ENCODE measurements around the gene SLC35E4.

Gene SLC35E4

DNA sequence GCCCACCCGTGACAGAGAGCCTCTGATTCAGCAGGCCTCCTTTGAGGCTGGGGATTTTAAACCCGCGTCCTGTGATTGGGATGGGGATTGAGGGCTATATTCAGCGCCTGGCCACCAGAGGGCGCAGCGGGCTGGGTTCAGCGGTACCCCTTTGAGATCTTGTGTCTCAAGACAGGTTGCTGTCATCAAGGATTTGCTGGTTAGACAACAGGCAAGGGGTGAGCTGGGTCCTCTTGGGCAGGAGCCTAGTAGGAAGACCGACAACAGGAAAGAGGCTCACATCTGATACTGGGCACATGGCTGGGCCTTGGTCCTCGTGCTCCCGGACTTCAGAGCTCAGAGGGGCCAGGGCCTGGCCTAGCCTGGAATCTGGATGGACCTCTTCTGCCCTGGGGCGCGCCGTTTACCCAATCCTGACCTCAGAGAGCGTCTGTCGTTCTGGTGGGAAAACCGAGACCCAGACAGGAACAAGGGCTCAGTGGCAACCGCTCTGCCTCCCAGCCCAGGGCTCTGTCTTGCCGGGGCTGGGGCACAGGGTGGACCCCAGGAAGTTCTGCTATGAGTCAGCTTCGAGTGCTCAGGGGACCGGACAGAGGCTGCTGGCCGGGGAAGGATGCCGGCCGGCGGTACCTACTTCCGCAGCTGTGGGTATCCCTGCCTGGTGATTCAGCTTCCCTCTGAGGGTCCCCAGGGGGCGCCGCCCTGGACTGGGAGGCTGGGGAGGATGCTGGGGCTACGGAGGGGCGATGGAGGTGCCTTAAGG lies 929 bp upstream of the SLC35E4 start:
- TF ChIP-seq, protein P1, sequence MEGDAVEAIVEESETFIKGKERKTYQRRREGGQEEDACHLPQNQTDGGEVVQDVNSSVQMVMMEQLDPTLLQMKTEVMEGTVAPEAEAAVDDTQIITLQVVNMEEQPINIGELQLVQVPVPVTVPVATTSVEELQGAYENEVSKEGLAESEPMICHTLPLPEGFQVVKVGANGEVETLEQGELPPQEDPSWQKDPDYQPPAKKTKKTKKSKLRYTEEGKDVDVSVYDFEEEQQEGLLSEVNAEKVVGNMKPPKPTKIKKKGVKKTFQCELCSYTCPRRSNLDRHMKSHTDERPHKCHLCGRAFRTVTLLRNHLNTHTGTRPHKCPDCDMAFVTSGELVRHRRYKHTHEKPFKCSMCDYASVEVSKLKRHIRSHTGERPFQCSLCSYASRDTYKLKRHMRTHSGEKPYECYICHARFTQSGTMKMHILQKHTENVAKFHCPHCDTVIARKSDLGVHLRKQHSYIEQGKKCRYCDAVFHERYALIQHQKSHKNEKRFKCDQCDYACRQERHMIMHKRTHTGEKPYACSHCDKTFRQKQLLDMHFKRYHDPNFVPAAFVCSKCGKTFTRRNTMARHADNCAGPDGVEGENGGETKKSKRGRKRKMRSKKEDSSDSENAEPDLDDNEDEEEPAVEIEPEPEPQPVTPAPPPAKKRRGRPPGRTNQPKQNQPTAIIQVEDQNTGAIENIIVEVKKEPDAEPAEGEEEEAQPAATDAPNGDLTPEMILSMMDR (IDR thresholded peaks at IDR 0.05; ENCODE audit: low read depth, low read length, poor library complexity, severe bottlenecking) = peak; percentile 94
- TF ChIP-seq EZH2phosphoT487 (IDR thresholded peaks at IDR 0.05; ENCODE audit: borderline replicate concordance, low read length) = no peak
- Histone ChIP-seq H3K36me3 (ENCODE audit: control insufficient read depth, low read length) (no peaks in the 10 kb centered on the region), H3K9me2 (replicated peaks; ENCODE audit: control insufficient read depth, low read length) (no peaks in the 10 kb centered on the region), H4K20me1 (ENCODE audit: control insufficient read depth, insufficient read depth, low read depth, low read length) (no peaks in the 10 kb centered on the region), H3K79me2 (ENCODE audit: control insufficient read depth, low read length) (no peaks in the 10 kb centered on the region), H3K9me3 (ENCODE audit: control insufficient read depth, insufficient read depth, low read length) (no peaks in the 10 kb centered on the region), H3F3A (ENCODE audit: control insufficient read depth, insufficient read depth) (no peaks in the 10 kb centered on the region), H3K27me3 (ENCODE audit: control insufficient read depth, low read length) (no peaks in the 10 kb centered on the region), H3K4me1 (ENCODE audit: control insufficient read depth, low read length) (peaks cover 16% of the 10 kb centered on the region), H3K4me2 (ENCODE audit: low read length) (peak overlapping the region; percentile 96), H3K4me3 (ENCODE audit: low read length) (peak overlapping the region; percentile 81), H3K27ac (ENCODE audit: low read depth, low read length) (no peak overlapping the region)

DNA sequence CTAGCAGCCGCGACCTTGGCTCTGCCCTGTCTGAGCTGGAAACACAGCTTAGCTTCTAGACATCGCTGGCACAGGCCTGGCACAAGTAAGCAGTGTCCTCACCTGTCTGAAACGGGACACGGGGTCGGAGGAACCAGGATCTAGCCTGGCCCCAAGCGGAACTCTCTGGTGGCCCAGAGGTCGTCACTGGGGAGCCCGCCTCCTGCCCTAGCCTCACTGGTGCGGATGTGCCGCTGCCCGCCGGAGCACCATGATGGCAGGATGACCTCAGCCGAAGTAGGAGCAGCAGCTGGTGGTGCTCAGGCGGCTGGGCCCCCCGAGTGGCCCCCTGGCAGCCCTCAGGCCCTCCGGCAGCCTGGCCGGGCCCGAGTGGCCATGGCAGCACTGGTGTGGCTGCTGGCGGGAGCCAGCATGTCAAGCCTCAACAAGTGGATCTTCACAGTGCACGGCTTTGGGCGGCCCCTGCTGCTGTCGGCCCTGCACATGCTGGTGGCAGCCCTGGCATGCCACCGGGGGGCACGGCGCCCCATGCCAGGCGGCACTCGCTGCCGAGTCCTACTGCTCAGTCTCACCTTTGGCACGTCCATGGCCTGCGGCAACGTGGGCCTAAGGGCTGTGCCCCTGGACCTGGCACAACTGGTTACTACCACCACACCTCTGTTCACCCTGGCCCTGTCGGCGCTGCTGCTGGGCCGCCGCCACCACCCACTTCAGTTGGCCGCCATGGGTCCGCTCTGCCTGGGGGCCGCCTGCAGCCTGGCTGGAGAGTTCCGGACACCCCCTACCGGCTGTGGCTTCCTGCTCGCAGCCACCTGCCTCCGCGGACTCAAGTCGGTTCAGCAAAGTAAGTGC lies 871 bp downstream of the SLC35E4 start:
- Histone ChIP-seq H3K79me2 (ENCODE audit: control insufficient read depth, low read length) (no peaks in the 10 kb centered on the region), H3K27ac (ENCODE audit: low read depth, low read length) (no peak overlapping the region)

DNA sequence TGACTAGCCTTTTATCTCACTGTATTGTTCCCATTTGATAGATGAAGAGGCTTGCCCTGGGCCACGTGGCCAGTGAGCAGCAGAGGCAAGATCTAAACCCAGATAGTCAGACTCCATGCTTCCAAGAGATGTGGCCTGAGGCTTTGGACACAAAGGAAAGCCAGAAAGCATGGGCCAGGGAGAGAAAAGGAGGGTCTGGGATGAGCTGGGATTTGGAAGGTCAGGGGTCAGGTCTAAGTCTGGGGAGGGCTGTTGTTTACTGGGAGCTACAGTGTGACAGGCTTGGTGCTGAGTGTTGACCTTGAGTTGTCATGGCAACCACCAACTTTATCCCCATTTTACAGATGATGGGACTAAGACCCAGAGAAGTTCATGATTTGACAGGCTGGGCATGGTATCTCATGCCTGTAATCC lies 2.1 kb downstream of the SLC35E4 start:
- Histone ChIP-seq H3K4me2 (ENCODE audit: low read length) (no peak overlapping the region), H3K27ac (ENCODE audit: low read depth, low read length) (no peak overlapping the region), H3K79me2 (ENCODE audit: control insufficient read depth, low read length) (no peaks in the 10 kb centered on the region), H3K27me3 (ENCODE audit: control insufficient read depth, low read length) (no peaks in the 10 kb centered on the region), H3F3A (ENCODE audit: control insufficient read depth, insufficient read depth) (no peaks in the 10 kb centered on the region), H4K20me1 (ENCODE audit: control insufficient read depth, insufficient read depth, low read depth, low read length) (no peaks in the 10 kb centered on the region), H3K36me3 (ENCODE audit: control insufficient read depth, low read length) (no peaks in the 10 kb centered on the region), H3K4me1 (ENCODE audit: control insufficient read depth, low read length) (peaks cover 16% of the 10 kb centered on the region), H3K9me2 (replicated peaks; ENCODE audit: control insufficient read depth, low read length) (no peaks in the 10 kb centered on the region), H3K9me3 (ENCODE audit: control insufficient read depth, insufficient read depth, low read length) (no peaks in the 10 kb centered on the region), H3K4me3 (ENCODE audit: low read length) (no peak overlapping the region)
- TF ChIP-seq EZH2phosphoT487 (IDR thresholded peaks at IDR 0.05; ENCODE audit: borderline replicate concordance, low read length) = no peak
- TF ChIP-seq, protein P1 (IDR thresholded peaks at IDR 0.05; ENCODE audit: low read depth, low read length, poor library complexity, severe bottlenecking) = no peak

More for the DNA sequence above, 871 bp downstream of the SLC35E4 start:
- no peaks in the 10 kb centered on the region for H3F3A ChIP-seq (ENCODE audit: control insufficient read depth, insufficient read depth)
- no peaks in the 10 kb centered on the region for H3K9me2 ChIP-seq (replicated peaks; ENCODE audit: control insufficient read depth, low read length)
- H3K27me3 ChIP-seq (ENCODE audit: control insufficient read depth, low read length) = no peaks in the 10 kb centered on the region
- no peaks in the 10 kb centered on the region for H4K20me1 ChIP-seq (ENCODE audit: control insufficient read depth, insufficient read depth, low read depth, low read length)
- peak overlapping the region; percentile 81 for H3K4me3 ChIP-seq (ENCODE audit: low read length)
- H3K9me3 ChIP-seq (ENCODE audit: control insufficient read depth, insufficient read depth, low read length) = no peaks in the 10 kb centered on the region
- peaks cover 16% of the 10 kb centered on the region for H3K4me1 ChIP-seq (ENCODE audit: control insufficient read depth, low read length)
- H3K4me2 ChIP-seq (ENCODE audit: low read length) = peak overlapping the region; percentile 96
- TF ChIP-seq, protein P1 (IDR thresholded peaks at IDR 0.05; ENCODE audit: low read depth, low read length, poor library complexity, severe bottlenecking) = no peak
- TF ChIP-seq EZH2phosphoT487 (IDR thresholded peaks at IDR 0.05; ENCODE audit: borderline replicate concordance, low read length) = no peak
- H3K36me3 ChIP-seq (ENCODE audit: control insufficient read depth, low read length) = no peaks in the 10 kb centered on the region
